Kidney epithelial cell (primary cell): ENCODE data around the gene ADD3. TPM values are rescaled to one million over a fixed set of nuclear protein-coding genes. Genes with fewer than 3 reads are reported as not detected.
"Not testable (repeated sequence)": the region's sequence is repeated elsewhere in the genome, so short reads cannot be mapped to it uniquely, and the experiment has no call there.

Source experiments
- DNase-seq: peaks from one replicate; pipeline ENCODE4 v3.0.0-alpha.2; 2010; ENCODE audit warnings: low read depth
- H3K27me3 ChIP-seq: 2 replicates; pipeline ENCODE4 v1.6.0; 2011; ENCODE audit warnings: low read length; ENCODE audit not compliant: control insufficient read depth, insufficient read depth
- H3K36me3 ChIP-seq: 2 replicates; pipeline ENCODE4 v1.5.1; 2011; ENCODE audit warnings: low read length; ENCODE audit not compliant: control insufficient read depth, insufficient read depth
- H3K4me3 ChIP-seq: 2 replicates; pipeline ENCODE4 v1.5.1; 2011; ENCODE audit warnings: low read depth, mild to moderate bottlenecking, control low read depth, low read length
- total RNA-seq: library from RNA; depleted of rRNA; stranded (reverse); fragments of >200 nt; gene quantifications from 2 replicates; pipeline ENCODE4 v1.2.3, GENCODE V29; 2015
- TF ChIP-seq, protein P1 (sequence below): IDR thresholded peaks from 2 replicates; pipeline ENCODE4 v1.5.1; 2011; ENCODE audit warnings: mild to moderate bottlenecking, moderate library complexity, low read length, control low read depth, inconsistent platforms; ENCODE audit not compliant: insufficient read depth, poor library complexity, severe bottlenecking

ADD3 gene
- total RNA-seq, 1 donor from 2014 or later, result 25.6 TPM

DNA sequence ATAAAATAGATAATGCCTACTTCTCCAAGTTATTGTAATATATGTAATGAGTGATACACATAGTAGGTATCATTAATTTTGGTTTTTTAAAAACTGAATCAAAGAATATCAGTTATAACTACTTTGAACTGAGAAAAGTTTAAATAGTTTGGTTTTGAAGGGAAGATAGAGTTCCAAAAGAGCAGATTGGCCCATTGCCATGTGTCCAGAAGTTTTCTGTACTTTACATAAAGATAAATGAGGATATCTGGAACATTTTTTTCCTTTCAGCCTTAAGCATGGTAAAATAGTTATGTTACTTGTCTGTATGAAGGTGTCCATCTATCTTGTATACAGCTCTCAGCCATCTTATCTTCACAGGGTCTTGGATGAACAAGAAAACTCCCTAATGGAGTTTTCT is 101.7 kb downstream of the ADD3 start:
- Histone ChIP-seq H3K4me3 (no peak overlapping the region), H3K27me3 (no peaks in the 10 kb centered on the region), H3K36me3 (no peaks in the 10 kb centered on the region)
- DNase-seq, result no peak
- TF ChIP-seq, protein P1, sequence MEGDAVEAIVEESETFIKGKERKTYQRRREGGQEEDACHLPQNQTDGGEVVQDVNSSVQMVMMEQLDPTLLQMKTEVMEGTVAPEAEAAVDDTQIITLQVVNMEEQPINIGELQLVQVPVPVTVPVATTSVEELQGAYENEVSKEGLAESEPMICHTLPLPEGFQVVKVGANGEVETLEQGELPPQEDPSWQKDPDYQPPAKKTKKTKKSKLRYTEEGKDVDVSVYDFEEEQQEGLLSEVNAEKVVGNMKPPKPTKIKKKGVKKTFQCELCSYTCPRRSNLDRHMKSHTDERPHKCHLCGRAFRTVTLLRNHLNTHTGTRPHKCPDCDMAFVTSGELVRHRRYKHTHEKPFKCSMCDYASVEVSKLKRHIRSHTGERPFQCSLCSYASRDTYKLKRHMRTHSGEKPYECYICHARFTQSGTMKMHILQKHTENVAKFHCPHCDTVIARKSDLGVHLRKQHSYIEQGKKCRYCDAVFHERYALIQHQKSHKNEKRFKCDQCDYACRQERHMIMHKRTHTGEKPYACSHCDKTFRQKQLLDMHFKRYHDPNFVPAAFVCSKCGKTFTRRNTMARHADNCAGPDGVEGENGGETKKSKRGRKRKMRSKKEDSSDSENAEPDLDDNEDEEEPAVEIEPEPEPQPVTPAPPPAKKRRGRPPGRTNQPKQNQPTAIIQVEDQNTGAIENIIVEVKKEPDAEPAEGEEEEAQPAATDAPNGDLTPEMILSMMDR, result no peak

DNA sequence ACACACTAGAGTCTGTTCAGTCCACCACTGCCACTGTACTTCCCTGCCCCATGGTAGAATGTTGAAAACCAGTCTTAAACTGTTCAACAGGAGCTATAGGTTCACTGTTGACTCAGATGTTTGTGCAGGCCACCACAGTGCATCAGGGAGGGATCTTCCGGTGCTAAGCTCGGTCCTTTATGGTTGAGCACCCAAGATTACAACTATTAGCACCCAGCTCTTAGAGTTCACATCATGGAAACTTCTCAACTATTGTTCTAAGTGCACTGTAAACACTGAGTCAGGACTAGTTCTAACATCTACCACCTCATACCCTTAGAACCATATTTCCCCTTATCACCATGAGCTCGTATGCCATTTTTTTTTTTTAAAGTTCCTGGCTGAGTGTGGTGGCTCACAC is 102.6 kb downstream of the ADD3 start:
- Histone ChIP-seq H3K4me3 (no peak overlapping the region), H3K36me3 (no peaks in the 10 kb centered on the region), H3K27me3 (no peaks in the 10 kb centered on the region)
- no peak for DNase-seq
- TF ChIP-seq, protein P1, result no peak

DNA sequence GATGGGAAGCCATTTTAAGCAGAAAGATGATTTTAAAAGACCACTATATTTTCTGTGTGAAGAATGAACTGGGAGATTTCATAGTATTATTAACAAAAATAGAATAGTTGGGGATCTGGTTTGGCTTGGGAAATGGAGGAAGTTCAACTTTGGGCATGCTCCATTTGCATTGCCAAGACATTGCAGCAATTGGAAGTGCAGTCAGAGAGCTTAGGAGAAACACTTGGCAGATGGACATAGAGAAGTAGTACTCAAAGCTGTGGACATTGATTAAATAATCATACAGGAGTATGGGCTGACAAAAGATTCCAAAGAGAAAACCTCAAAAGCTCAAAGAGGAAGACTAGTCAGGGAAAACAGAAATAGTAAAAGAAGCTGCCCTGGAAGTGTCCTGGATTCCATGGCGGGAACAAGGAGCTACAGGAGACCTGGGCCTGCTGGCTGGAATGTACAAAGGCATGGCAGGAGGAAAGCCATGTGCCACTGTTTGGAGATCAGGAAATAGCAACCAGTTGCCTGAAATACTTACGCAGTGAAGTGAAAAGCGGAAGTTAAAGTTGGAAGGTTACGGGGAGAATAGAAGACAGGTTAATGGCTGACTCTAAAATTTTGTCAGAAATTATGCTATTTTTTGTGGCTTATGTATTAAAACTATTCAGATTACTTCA is 106.0 kb downstream of the ADD3 start:
- TF ChIP-seq, protein P1, result no peak
- Histone ChIP-seq H3K4me3 (no peak overlapping the region), H3K27me3 (no peaks in the 10 kb centered on the region), H3K36me3 (no peaks in the 10 kb centered on the region)
- no peak for DNase-seq

DNA sequence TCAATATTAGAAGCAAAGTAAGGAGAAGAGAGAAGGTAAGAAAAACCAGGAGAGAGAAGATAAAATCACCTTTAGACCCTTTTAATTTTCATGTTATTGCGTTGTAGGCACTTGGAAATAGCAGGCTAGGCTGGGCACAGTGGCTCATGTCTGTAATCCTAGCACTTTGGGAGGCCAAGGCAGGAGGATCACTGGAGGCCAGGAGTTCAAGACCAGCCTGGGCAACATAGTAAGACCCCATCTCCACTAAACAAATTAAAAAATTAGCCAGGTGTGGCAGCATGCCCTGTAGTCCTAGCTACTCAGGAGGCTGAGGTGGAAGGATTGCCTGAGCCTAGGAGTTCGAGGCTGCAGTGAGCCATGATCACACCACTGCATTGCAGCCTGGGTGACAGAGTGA is 106.9 kb downstream of the ADD3 start:
- not testable (repeated sequence) for H3K4me3 ChIP-seq, H3K36me3 ChIP-seq, DNase-seq, H3K27me3 ChIP-seq

DNA sequence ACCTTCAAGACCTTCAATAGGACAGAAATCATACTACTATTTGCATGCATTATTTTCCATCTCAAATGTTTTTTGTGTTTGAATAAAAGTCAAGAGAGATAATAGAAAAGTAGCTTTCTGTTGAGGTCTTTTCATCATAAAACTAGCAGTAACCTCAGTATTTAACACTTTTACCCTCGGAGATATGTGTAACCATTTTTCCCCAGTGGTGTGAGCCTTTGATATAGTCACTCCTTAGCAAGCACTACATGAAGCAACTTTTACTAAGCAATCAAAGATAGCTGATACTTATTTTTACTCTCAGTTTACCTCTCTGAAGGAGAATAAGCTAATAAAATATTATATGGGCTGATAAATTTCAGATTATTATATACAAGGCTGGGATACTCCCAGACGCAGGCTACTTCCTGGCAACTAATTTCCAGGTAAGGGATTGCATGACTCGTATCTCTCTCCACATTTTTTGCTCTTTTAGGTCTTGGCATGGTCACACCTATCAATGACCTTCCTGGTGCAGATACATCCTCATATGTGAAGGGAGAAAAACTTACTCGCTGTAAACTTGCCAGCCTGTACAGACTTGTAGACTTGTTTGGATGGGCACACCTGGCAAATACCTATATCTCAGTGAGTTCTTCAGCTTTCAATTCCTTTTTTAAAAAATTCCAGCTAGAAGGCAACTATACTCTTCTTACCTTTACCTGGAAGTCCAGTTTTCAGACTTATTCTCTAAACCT is 108.2 kb downstream of the ADD3 start:
- TF ChIP-seq, protein P1, result no peak
- Histone ChIP-seq H3K36me3 (no peaks in the 10 kb centered on the region), H3K4me3 (no peak overlapping the region), H3K27me3 (no peaks in the 10 kb centered on the region)
- DNase-seq, result no peak

DNA sequence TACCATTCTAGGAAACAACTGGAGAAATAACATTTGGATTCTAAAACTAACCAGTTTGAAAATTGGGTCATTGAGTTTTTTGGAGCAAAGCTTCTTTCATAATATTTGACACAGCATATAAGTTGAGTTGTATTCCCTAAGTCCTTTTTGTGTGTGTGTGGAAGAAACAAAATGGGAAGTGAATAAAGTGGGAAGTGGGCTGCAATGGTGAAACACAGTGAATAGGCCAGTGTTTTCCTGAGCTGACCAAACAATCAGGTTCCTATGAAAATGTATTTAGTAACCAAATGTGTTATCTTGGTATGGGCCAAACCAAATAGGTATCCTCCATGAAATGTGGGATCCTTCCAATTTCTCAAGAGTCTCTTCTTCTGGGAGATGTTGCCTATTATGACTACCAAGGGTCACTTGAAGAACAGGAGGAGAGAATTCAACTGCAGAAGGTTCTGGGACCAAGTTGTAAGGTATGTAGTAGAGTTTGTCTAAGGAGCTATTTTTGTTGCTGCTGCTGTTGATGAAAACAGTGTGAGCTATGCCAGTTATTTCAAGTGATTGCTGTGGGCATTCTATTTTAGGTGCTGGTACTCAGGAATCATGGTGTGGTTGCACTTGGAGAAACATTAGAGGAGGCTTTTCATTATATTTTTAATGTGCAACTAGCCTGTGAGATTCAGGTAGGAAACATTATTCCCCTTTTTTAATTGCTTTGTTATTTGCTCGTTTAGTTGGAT is 111.3 kb downstream of the ADD3 start:
- Histone ChIP-seq H3K27me3 (no peaks in the 10 kb centered on the region), H3K36me3 (no peaks in the 10 kb centered on the region), H3K4me3 (no peak overlapping the region)
- DNase-seq, result no peak
- TF ChIP-seq, protein P1, result no peak
